HG03196 (cell line): ENCODE data around the gene RTN1.

Experiments
- ATAC-seq: cut with Tn5 transposase; IDR thresholded peaks from one replicate; pipeline ENCODE4 v1.9.1; 2021; ENCODE audit not compliant: unreplicated experiment

Gene RTN1

DNA sequence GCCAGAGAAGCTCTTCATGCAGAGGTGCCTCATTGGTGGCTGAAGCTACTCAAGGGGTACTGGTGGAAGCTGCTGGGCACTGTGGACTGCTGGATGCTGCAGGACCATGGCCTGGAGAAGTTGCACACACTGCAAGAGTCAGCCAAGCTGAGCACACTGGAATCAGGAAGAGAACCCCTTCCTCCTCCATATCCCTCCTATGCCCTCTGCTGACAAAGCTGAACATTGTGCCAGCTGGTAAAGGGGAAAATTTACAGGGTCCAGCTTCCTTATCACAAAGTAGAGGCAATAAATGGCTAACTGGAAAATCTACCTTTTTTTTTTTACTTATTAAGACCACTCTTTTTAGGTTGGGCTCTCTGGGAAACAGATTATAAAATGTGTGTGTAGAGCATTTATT is 300.5 kb downstream of the RTN1 start:
- no peak for ATAC-seq

DNA sequence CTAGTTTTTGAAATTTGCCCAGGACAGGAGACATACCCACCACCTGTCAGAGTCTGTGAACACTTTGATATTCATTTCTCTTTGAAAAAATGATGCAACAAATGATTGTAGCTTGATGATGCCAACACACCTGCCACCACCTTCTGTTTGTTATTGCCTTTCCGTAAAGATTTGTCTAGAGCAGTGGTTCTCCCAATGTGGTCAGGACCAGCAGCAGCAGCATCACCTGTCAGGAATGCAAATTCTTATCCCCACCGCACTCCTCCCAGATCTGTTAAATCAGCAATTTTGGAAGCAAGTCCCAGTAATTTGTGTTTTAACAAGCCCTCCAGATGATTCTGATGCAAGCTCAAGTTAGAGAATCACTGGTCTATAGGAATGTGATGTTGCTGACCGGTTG is 303.9 kb downstream of the RTN1 start:
- no peak for ATAC-seq

DNA sequence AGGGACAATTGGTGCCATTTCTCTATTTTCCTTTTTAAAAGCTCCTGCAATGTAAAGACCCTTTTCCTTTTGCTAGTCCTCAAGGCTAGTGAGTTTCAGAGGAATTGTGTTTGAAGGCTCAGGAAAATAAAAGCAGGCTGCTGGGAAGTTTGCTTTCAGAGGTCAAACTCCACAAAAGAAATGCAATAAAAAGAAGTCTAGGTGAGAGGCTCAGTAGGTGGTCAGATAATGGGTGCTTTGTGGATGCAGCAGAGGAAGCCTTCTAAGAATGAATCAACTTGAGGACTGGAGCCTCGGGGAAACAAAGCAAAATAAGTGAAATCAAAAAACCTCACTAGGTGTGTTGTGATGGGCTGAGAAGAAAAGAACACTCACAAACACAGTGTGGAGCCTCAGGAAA is 304.3 kb downstream of the RTN1 start:
- ATAC-seq = no peak

DNA sequence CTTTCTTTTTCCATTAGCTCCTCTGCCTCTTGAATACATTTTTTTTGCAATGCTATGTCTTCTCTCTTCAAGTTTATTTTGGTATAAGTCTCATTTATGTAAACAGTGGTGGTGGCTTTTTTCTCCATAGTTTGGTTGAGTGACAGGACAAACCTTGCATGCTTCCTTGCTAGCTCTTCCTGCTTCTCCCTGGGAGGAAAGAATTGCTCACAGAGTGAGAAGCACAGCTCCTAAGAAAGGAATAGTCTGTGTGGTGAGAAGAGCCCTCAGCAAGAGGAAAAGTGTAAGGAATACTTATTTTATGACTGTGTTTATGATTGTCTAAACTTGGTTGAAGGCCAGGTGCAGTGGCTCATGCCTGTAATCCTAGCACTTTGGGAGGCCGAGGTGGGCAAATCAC is 305.5 kb downstream of the RTN1 start:
- ATAC-seq = no peak

DNA sequence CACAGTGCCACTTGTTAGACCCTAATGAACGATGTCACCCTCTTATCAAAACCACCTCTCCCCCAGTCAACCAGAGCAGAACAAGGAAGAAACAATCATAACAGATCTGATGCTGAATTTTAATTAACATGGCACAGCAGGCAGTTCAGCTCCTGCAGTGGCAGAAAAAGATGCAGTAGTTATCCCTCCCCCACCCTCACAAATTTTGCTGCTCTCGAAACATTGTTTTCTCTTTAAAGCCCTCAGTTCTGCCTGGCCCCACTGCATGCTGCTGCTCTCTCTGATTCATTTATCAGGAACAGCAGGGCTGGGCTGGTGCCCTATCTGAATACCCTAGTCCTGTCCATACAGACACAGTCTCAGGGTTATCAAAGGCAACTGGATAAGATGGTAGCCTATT is 306.2 kb downstream of the RTN1 start:
- no peak for ATAC-seq

DNA sequence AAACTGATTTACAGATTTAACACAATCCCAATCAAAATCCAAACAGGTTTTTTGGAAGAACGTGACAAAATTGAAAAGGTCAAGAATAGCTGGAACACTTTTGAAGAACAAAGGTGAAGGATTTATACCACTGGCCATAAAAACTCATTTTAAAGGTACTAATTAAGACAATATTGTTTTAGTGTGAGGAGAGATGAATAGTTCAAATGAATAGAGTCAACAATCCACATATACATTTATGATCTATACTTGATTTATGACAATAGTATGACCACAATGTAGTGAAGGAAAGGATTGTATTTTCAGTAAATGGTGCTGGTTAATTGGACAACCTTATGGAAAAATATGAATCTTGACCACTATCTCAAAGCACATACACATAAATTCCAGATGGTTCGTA is 323.3 kb downstream of the RTN1 start:
- no peak for ATAC-seq
